ENCODE data around the gene CCDC78.
A peak's percentile ranks its signal among the peaks of the same experiment; 100 is the strongest.

CCDC78 gene

DNA sequence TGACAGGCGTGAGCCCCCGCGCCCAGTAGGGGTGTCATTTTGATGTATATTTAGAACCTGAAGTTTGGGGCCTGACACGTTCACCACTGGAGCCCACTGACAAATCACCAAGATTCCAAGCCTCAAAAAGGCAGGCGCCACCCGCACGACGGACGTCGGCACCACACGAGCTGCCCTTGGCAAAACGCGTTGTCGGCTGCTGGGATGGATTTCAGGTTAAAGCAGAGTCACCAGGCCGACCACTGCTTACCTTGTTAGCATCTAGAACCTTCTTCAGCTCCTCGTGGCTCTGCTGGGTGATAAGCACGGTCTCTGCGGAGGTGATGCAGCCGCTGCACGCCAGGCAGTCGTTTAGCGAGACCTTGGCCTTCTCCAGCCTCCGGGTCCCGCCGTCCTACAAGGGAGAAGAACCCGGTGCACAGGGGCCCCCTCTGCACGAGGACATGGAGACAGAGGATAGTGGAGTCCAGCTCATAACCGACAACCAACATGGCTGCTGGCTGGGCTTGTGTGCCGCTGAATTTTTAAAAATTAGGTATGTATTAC is 10.8 kb upstream of the CCDC78 start:
- no peak for DNase-seq

DNA sequence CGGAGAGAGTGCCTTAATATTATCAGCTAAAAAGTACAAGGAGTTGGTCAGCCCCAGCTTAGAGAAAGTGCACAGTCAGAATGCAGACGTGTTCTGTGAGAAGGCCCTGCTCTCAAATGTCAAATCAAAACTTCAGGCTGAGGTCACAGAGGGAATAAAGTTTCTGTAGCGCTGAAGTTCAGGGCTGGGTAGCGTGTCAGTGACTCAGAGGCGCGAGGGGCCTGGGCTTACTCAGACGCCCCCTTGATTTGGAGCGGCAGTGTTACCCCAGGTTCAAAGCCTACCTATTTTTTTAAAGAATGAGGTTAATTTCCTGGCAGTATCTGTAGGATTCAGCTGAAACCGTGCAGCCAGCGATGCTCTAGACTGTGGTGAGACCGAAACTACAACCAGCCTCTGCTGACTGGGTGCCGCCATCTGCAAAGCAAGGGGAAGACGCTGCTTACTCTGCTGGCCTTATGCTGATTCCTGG is 9.8 kb upstream of the CCDC78 start:
- no peak for DNase-seq

DNA sequence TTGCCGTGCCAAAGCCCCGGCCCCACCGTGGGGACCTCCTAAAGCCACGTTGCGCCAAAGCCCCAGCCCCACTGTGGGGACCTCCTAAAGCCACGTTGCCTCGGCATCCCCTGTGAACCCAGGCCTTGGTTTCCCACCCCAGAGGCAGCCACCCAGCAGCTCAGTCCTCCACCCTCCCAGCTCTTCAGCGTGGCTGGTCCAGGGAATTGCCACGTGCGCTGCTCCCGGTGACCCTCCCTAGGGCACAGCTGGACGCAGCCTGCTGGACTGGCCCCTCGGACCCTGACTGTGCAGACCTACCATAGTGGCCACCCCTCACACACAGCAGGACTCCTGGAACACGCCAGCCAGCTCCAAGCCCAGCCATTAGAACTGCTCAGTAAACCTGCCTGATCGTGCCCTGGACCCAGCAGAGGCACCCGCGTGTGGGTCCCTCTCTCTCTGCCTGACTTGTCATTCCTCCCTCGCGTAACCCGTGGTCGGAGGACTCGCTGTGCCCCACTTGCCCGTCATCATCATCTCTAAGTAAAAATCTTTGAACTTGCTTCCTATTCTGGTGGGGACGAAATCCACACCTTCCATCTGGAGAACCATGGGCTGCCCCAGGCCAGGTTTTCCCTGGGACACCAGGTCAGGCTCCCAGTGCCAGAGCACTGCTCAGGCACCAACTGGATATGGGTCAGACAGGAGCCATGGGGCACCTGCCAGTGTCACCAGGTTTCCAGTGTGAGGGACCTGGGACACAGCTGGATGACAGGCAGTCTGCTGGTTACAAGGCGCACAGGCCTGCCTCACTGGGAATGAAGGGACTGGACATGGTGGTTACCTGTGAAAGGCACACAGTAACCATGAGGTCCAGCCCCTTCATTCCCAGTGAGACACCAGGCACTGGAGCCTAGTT is 9.0 kb upstream of the CCDC78 start:
- DNase-seq, result no peak

DNA sequence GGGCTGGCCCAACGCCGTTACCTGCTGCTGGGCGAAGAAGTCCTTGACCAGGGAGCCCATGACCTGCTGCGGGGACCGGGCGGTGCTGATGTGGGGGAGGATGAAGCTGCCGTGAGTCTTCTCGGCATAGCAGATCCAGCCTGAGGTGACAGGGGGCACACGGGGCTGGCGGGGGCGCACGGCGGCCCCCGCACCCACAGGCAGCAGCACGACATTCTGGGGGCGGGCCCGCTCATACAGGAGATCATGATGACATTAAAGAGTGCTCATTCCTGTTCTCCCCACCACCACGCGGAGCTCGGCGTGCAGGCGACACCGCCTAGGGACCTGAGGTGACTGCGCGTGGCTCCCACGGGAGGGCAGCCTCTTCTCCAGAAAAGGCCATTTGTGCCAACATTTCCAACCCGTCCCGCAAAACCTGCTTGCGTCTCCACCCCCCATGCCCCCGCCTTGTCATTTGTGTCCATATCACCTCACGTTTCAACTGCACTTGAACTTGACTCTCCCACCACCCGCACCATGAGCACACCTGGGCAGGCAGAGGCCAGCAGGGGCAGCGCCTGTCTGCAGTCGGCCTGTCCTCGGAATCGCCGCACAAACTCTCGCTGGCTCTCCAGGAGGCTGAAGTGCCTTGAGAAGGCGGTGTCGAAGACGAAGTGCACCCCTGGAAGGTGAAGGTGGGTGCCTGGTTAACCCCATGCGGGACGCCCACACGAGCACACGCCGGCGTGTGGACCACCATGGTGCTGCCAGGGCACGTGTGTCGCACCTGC is 8.2 kb upstream of the CCDC78 start:
- DNase-seq, result no peak

DNA sequence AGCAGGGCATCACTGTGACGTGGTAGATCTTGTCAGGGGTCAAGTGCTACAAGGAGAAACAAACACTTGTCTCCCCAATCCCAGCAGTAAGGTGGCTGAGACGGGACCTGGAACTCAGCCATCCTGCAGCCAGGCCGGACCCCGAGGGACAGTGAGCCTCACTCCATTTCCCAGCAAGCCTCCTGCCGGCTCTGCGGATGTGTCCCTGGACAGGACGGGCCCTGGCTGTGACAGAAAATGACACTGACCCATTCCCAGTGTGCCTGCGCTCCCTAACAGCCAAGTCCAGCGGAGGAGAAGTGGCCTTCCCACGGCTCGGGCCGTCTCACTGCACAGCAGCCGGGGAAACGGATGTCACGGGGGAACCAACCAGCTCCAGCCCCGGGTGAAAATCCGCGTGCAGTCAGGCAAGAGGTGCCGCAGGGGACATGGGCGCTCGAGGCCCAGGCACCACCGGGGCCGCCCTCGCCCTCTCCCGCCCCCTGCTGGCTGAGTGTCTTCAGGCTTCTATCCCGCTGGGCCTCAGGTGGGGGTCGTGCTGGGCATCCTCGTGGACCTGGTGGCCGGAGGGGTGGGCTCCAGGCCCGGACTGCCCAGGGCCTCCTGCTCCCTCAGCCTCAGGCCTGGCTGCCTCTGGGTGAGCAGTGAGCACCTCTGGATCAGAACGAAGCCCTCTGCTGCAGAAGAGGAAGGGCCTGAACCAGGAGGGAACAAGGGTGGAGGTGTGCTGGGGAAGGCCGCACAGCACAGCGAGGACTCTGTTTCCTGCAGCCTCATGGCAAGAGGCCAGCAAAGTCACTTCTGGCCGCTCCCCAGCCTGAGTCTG is 7.4 kb upstream of the CCDC78 start:
- peak; percentile 40 for DNase-seq

DNA sequence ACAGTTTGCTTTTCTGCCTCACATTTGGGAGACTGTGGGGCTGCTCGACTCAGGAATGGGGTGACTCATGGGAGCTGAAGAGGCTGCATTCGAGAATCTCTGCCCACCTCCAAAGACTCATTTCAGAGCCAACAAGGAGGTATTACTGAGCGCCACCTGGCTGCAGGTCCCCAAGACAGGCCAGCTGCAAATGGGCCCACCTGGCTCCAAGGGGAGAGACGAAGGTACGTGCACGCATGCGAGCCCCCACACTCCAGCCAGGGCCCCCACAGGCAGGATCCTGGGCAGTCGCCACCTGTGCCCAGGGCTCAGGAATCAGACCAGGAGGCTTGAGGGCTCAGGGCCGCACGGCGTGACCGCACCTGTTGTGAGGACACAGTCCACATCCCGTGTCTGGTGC is 6.7 kb upstream of the CCDC78 start:
- no peak for DNase-seq

DNA sequence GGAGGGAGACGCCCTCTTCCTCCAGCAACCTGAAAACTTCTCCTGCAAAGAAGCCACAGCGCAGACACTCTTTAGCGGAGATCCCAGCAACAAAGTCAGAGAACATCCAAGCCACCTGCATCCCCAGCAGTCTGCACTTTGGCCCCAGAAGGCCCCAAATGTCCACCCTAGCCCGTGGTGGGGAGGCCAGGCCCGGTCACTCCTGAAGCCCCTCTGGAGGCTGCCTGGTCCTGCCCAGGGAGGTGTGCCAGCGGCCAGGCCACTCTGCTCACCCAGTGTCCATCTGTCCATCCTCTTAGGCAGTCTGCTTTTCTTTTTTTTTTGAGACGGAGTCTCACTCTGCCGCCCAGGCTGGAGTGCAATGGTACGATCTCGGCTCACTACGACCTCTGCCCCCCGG is 6.1 kb upstream of the CCDC78 start:
- no peak for DNase-seq

DNA sequence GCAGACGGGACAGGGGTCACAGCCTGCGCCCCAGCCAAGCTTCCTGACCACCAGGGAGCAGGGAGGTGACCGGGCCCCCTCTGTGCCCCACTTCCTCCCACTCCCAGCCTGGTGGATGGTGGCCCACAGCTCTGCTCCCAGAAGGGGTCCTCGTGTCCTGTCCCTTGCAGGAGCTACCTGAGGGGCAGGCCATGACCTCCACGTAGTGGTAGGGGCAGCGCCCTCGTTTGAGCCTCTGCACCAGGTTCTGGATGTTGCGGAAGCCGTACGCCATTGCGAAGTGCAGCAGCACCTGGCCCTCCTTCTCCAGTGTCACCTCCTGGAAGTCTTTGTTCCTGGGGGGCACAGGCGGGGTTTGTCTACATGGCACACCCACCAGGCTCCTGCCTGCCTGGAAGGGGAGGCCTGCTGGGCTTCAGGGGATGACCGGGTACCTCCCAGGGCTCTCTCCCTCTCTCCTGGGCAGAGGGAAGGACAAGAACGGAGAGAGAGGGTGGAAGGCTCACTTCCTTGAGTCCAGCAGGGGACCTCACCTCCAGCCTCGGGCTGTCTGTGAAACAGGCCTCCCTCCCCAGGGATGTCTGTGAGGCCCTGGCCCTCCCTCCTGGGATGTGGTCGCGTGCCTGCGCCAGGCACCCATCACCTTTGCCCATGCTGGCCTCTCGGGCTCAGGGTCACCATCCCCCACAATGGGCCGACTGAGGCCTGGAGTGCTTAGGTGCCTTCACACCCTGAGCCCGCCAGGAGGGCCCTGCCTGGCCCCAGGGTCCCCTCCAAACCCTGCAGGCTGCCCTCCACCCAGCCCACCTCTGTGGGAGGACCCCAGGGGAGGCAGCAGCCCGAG is 4.6 kb upstream of the CCDC78 start:
- DNase-seq, result no peak

DNA sequence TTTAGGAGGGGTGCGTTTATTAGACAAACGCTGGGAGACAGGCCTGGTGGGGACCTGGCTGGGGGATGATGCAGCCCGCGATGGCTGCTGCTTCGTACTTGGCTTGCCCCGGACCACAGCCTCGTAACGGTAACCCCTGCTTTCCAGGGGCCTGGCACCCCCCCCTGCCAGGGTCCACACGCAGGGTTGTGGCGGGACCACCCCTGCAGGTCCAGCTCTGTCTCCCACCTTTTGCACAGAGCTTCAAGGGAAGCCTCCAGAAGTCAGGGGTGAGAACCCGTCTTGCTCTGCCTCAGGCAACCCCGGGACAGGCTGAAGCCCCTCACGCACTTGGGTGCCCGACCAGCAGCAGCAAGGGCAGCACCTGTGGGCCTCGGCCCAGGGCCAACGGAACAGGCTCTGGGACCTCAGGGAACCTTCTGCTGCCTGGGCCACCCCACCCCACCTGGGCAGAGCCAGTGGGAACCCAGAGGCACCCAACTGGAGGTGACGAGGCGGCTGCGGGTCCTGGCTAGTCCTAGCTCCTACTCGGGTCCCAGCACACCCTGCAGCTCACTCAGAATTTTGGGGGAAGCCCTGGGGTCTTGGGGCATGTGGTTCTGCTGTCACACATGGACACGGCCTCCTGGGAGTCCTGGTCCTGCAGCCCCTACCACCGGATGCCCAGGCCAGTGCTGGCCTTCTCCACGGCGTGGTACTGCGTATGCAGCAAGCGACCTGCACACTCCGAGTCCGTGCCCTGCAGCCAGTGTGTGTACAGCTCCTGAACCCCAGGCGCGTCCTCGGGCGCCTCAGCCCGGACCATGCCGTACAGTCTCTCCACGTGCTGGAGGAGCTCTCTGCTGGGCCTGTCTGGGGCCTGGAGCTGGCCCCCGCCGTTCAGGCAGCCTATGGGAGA is 3.8 kb upstream of the CCDC78 start:
- no peak for DNase-seq

DNA sequence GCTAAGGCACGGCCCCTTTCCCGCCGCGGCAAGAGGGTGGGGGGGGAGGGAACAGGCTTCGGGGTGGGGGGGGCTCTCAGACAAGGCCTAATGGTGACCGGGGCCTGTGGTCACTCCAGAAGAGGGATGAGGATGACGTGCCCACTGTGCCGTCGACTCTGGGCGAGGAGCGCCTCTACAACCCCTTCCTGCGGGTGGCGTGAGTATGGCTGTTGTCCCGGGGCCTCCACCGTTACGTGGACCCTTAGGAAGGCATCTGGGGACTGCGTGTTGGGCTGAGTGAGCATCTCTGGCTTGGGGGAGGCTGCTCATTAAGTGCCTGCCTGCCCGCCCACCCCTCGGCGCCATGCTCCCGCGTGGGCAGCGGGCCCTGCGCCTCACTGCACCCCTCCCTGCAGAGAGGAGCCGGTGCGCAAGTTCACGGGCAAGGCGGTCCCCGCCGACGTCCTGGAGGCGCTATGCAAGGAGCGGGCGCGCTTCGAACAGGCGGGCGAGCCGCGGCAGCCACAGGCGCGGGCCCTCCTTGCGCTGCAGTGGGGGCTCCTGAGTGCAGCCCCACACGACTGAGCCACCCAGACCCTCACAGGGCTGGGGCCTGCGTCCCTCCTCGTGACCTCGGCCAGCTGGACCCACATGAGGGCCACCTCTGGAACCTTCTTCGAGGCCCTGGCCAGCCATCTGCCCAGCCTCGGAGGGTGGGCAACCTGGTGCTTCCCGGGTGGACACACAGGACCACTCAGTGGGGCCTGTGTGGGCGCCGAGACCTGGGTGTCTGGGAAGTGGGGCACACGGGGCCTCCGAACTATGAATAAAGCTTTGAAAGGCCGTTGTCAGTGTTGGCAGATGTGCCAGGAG is 2.9 kb upstream of the CCDC78 start:
- no peak for DNase-seq

DNA sequence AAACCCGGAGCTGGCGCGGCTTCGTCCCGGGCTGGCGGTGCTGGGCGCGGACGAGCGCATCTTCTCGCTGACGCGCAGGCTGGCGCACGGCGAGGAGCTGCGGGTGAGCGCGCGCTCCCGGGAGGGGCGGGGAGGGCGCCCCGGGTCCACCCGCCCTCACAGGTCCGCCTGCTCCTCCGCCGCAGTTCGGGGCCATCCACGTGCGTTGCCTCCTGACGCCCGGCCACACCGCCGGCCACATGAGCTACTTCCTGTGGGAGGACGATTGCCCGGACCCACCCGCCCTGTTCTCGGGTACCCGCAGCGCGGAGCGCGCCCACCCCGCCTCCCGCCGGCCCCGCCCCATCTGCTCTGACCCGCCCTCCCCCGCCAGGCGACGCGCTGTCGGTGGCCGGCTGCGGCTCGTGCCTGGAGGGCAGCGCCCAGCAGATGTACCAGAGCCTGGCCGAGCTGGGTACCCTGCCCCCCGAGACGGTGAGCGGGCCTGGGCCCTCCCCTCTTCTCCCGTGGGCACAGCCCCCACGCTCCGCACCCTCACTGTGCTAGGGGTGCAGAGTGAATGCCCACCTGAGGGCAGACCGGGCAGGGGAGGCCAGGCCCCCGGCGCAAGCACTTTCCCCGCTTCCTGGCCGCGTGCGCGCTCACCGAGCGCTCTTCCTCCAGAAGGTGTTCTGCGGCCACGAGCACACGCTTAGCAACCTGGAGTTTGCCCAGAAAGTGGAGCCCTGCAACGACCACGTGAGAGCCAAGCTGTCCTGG is 2.1 kb upstream of the CCDC78 start:
- peak; percentile 51 for DNase-seq

DNA sequence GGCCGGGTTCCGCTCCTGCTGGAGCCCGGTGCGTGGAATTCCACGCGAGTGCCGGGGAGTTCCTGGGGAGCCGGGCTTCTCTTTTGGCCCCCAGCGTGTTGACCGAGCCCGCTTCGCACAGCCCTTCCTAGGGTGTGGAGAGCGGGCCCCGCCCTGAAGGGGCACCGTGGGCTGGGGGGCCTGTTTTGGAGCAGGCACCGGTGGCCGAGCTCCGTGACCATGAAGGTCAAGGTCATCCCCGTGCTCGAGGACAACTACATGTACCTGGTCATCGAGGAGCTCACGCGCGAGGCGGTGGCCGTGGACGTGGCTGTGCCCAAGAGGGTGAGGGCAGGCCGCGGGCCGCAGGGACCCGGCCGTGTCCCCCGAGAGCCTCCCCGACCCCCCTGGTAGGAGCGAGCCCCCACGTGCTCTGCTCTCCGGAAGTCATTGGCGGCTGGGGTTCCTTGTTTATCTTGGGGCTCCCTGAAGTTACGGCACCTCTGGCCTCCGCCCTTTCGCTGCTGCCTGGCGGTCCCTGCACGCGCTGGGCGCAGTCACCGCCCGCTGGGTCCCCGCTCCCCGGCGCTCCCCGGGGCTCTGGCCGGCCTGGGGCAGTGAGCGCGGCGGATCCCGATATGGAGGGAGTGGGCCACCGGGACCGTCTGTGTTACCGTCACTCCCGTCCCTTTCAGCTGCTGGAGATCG is 1.2 kb upstream of the CCDC78 start:
- DNase-seq, result no peak

DNA sequence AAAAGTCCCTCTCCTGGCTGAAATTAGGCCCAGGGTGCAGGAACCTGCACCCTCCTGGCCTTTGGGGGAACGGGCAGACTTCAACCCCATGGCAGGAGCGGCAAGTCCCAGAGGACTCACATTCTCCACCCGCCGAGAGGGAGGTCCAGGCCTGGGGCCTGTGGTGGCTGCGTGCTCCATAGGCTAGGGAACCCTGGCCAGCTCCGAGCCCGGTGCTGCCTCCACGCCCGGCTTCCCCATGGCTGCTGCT is 130 bp downstream of the CCDC78 start:
- DNase-seq, result no peak

DNA sequence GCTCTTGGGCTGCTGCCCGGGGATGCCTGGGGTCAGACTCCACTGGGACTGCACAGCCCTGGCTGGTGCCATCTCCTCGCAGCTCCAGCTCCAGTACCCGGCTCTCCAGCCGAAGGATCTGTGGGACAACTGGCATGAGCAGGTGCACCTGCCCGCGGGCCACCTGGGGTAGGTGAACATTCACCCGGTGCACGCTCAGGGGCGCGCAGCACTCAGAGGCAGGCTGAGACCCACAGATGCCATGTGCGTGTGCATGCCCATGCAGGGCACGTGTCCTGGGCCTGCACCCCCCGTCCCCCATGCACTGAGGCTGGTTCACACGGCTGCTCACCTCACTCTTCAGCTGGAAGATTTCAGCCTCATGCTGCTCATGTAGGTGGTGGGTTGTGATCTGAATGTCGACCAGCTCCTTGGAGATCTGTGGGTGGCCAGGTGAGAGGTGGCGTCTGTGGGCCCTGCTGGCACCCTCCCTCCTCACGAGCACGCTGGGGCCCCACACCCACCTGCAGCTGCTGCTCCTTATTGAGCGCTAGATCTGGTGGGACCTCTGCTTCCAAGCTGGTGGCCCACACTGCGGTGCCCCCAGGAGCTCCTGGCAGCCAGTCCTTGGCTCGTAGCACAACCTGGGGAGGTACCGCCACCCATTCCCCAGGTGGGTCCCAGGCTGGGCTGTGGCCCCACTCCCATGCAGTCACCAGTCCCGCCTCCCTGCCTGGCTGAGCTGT is 618 bp downstream of the CCDC78 start:
- DNase-seq, result no peak

DNA sequence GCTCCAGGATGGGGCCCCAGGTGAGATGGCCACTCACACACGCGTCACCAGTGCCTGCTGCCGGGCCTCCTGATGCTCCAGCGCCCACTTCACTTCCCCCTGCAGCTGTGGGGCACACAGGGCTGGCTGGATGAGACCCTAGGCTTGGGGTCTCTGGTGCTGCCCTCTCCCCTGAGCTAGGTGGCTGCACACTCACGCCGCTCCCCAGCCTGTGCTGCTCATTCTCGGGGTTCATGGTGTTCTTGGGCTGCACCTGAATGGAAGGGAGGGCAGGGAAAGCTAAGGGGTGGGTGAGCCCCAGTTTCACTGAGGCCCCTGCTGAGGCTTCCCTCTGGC is 1.2 kb downstream of the CCDC78 start:
- no peak for DNase-seq

DNA sequence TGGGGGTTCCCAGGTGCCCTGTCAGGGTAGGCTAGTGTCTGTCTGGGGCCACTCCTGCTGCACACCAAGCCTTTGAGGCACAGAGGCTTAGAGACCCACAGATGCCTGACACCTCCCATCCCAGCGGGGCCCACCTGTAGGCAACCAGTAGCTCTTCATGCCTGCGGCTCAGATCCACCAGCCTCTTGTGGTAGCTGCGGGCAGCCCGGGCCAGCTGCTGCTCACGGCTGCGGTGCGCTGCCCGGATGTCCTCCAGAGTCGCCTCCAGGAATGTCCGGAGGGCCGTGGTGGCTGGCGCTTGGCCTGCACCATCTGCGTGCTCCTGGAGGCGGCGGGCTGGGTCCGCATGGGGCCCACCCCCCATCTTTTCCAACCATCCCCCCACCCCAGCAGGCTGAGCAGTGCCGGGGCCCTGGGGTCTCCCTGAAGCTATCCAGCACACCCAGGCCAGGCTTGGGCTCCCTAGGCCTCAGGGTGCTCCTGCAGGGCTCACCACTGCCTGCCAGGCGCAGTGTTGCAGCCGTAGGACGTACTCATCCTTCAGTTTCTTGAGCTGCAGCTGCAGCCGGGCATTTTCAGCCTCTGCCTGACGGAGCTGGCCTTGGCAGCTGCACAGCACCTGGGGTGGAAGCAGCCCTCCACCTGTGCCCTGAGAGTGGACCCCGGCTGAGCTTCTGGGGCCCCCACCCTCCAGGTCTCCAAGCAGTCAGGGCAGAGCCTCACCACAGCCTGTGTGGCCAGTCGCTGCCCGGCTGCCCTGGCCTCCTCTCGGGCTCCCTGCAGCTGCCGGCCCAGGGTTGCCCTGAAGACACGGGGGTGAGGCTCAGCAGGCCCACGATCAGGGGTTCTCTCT is 1.8 kb downstream of the CCDC78 start:
- DNase-seq, result no peak

DNA sequence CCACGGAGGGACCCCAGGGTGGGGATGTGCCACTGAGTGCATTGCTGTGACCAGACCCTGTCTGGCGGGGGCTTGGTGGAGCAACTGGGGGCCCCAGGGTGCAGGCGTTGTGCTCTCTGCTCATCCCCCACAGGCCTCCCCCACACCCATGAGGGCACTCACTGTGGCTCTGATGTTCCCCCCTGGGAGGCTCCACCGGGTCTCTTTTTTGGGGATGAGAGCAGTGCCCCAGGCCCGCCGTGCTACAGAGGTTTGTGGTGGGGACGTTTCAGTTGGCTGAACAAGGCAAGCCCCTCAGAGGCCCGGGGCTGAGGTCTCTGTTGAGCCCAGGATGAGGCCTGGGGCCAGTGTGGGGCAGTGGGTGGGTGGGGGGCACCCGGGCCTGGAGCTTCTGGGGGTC is 2.5 kb downstream of the CCDC78 start:
- DNase-seq, result no peak

All from activated CD4-positive, alpha-beta T cell treated with anti-CD3 and anti-CD28 coated beads, Interleukin-2, amount 50 U/mL, for 1 hour (primary cell).